ENCODE data around the gene TCEANC.

The TCEANC gene

GRCh38 chrX:13697976-13698375 lies 45.0 kb downstream of the TCEANC start:
- no peak for DNase-seq (ENCODE audit: insufficient read length, low spot score)
- no peak for FAIRE-seq
- TF ChIP-seq CTCF (IDR thresholded peaks at IDR 0.05; ENCODE audit: insufficient read depth, missing control alignments): no peak

- FAIRE-seq (no peak), DNase-seq (ENCODE audit: insufficient read length, low spot score) (no peak)
- TF ChIP-seq CTCF (IDR thresholded peaks at IDR 0.05; ENCODE audit: insufficient read depth, missing control alignments): no peak
These were observed 45.5 kb downstream of the TCEANC start for GRCh38 chrX:13698432-13698831.

GRCh38 chrX:13699183-13699826 lies 46.4 kb downstream of the TCEANC start:
- FAIRE-seq (no peak), DNase-seq (ENCODE audit: insufficient read length, low spot score) (no peak)
- no peak for TF ChIP-seq CTCF (IDR thresholded peaks at IDR 0.05; ENCODE audit: insufficient read depth, missing control alignments)

- no peak for TF ChIP-seq CTCF (IDR thresholded peaks at IDR 0.05; ENCODE audit: insufficient read depth, missing control alignments)
- no peak for DNase-seq (ENCODE audit: insufficient read length, low spot score)
- peak; percentile 35 for FAIRE-seq
These were observed 47.4 kb downstream of the TCEANC start for GRCh38 chrX:13700380-13700779.

- DNase-seq (ENCODE audit: insufficient read length, low spot score) (no peak), FAIRE-seq (no peak)
- no peak for TF ChIP-seq CTCF (IDR thresholded peaks at IDR 0.05; ENCODE audit: insufficient read depth, missing control alignments)
These were observed 49.3 kb downstream of the TCEANC start for GRCh38 chrX:13702111-13702789.

GRCh38 chrX:13703135-13703534 lies 50.2 kb downstream of the TCEANC start:
- FAIRE-seq (no peak), DNase-seq (ENCODE audit: insufficient read length, low spot score) (no peak)
- TF ChIP-seq CTCF (IDR thresholded peaks at IDR 0.05; ENCODE audit: insufficient read depth, missing control alignments): no peak

- no peak for DNase-seq (ENCODE audit: insufficient read length, low spot score)
- no peak for TF ChIP-seq CTCF (IDR thresholded peaks at IDR 0.05; ENCODE audit: insufficient read depth, missing control alignments)
- FAIRE-seq: no peak
These were observed 50.6 kb downstream of the TCEANC start for GRCh38 chrX:13703589-13703988.
